ENCODE measurements around the gene C22orf23.

Gene C22orf23

GRCh38 chr22:37975153-37975552, 21.8 kb upstream of the C22orf23 start:
- Histone ChIP-seq H3K14ac (ENCODE audit: low read length) (no peak overlapping the region), H3K79me1 (ENCODE audit: low read length) (no peaks in the 10 kb centered on the region), H3K4me3 (ENCODE audit: low read depth, low read length) (no peak overlapping the region), H3K4ac (ENCODE audit: low read depth, low read length) (no peak overlapping the region), H2AFZ (ENCODE audit: insufficient read depth, low read length, poor library complexity) (no peak overlapping the region), H2BK12ac (ENCODE audit: low read length) (no peak overlapping the region), H3K9me3 (ENCODE audit: insufficient read depth, low read depth, low read length) (no peaks in the 10 kb centered on the region), H3K36me3 (ENCODE audit: control insufficient read depth in 1 of 2, insufficient read depth in 2 of 2, low read length in 2 of 2) (peaks cover 0 to 2% of the 10 kb centered on the region in 2 experiments), H3K27ac (ENCODE audit: low read depth, low read length) (no peak overlapping the region), H2BK5ac (ENCODE audit: low read depth, low read length, poor library complexity) (no peak overlapping the region), H4K8ac (ENCODE audit: low read depth, low read length) (no peak overlapping the region), H2AK5ac (ENCODE audit: low read length) (no peak overlapping the region), H4K12ac (ENCODE audit: low read depth, low read length) (no peak overlapping the region), H3K79me2 (ENCODE audit: control insufficient read depth, insufficient read depth, low read length, poor library complexity) (no peaks in the 10 kb centered on the region), H3K4me1 (ENCODE audit: control insufficient read depth in 1 of 2, insufficient read depth in 2 of 2, low read length in 2 of 2) (no peaks in the 10 kb centered on the region), H4K91ac (ENCODE audit: low read depth, low read length) (no peak overlapping the region), H3K4me2 (ENCODE audit: low read length) (no peak overlapping the region), H3K9ac (ENCODE audit: low read length) (no peak overlapping the region), H3K27me3 (ENCODE audit: insufficient read depth, low read length) (no peaks in the 10 kb centered on the region), H2BK120ac (ENCODE audit: insufficient read depth, low read length, poor library complexity) (no peak overlapping the region), H3K23ac (ENCODE audit: low read length) (no peak overlapping the region), H3K18ac (ENCODE audit: low read length) (no peak overlapping the region)
- no peak for DNase-seq
- WGBS (ENCODE audit: extremely low coverage, insufficient coverage, insufficient read length) = no CpG with 5 or more reads among the region's 2 CpGs

- no peak overlapping the region for H2AFZ ChIP-seq (ENCODE audit: insufficient read depth, low read length, poor library complexity)
- DNase-seq = no peak
- H3K36me3 ChIP-seq (ENCODE audit: control insufficient read depth in 1 of 2, insufficient read depth in 2 of 2, low read length in 2 of 2) = peaks cover 2 to 6% of the 10 kb centered on the region in 2 experiments
- H2BK120ac ChIP-seq (ENCODE audit: insufficient read depth, low read length, poor library complexity) = no peak overlapping the region
- no peak overlapping the region for H3K4ac ChIP-seq (ENCODE audit: low read depth, low read length)
- no peaks in the 10 kb centered on the region for H3K9me3 ChIP-seq (ENCODE audit: insufficient read depth, low read depth, low read length)
- H3K14ac ChIP-seq (ENCODE audit: low read length) = no peak overlapping the region
- no peak overlapping the region for H4K91ac ChIP-seq (ENCODE audit: low read depth, low read length)
- no peak overlapping the region for H3K4me2 ChIP-seq (ENCODE audit: low read length)
- H3K27me3 ChIP-seq (ENCODE audit: insufficient read depth, low read length) = no peaks in the 10 kb centered on the region
- no peaks in the 10 kb centered on the region for H3K79me2 ChIP-seq (ENCODE audit: control insufficient read depth, insufficient read depth, low read length, poor library complexity)
- H2BK12ac ChIP-seq (ENCODE audit: low read length) = no peak overlapping the region
- no peak overlapping the region for H3K27ac ChIP-seq (ENCODE audit: low read depth, low read length)
- WGBS (ENCODE audit: extremely low coverage, insufficient coverage, insufficient read length) = no CpG with 5 or more reads among the region's 33 CpGs
- no peak overlapping the region for H4K8ac ChIP-seq (ENCODE audit: low read depth, low read length)
- no peak overlapping the region for H3K23ac ChIP-seq (ENCODE audit: low read length)
- no peak overlapping the region for H2AK5ac ChIP-seq (ENCODE audit: low read length)
- H3K79me1 ChIP-seq (ENCODE audit: low read length) = no peaks in the 10 kb centered on the region
- no peak overlapping the region for H4K12ac ChIP-seq (ENCODE audit: low read depth, low read length)
- H3K18ac ChIP-seq (ENCODE audit: low read length) = no peak overlapping the region
- H3K9ac ChIP-seq (ENCODE audit: low read length) = no peak overlapping the region
- no peak overlapping the region for H3K4me3 ChIP-seq (ENCODE audit: low read depth, low read length)
- no peaks in the 10 kb centered on the region for H3K4me1 ChIP-seq (ENCODE audit: control insufficient read depth in 1 of 2, insufficient read depth in 2 of 2, low read length in 2 of 2)
- H2BK5ac ChIP-seq (ENCODE audit: low read depth, low read length, poor library complexity) = no peak overlapping the region
Observed at GRCh38 chr22:37973271-37974170, 20.1 kb upstream of the C22orf23 start.

- H4K12ac ChIP-seq (ENCODE audit: low read depth, low read length) = no peak overlapping the region
- no peak overlapping the region for H4K8ac ChIP-seq (ENCODE audit: low read depth, low read length)
- no peak overlapping the region for H2BK5ac ChIP-seq (ENCODE audit: low read depth, low read length, poor library complexity)
- no peak overlapping the region for H3K4me3 ChIP-seq (ENCODE audit: low read depth, low read length)
- H3K79me1 ChIP-seq (ENCODE audit: low read length) = no peaks in the 10 kb centered on the region
- H3K9me3 ChIP-seq (ENCODE audit: insufficient read depth, low read depth, low read length) = peaks cover 2% of the 10 kb centered on the region
- no peak overlapping the region for H2BK12ac ChIP-seq (ENCODE audit: low read length)
- H2BK120ac ChIP-seq (ENCODE audit: insufficient read depth, low read length, poor library complexity) = no peak overlapping the region
- H4K91ac ChIP-seq (ENCODE audit: low read depth, low read length) = no peak overlapping the region
- H3K4ac ChIP-seq (ENCODE audit: low read depth, low read length) = no peak overlapping the region
- no peak overlapping the region for H3K4me2 ChIP-seq (ENCODE audit: low read length)
- H3K4me1 ChIP-seq (ENCODE audit: control insufficient read depth in 1 of 2, insufficient read depth in 2 of 2, low read length in 2 of 2) = no peaks in the 10 kb centered on the region
- H3K36me3 ChIP-seq (ENCODE audit: control insufficient read depth in 1 of 2, insufficient read depth in 2 of 2, low read length in 2 of 2) = peaks cover 12 to 16% of the 10 kb centered on the region in 2 experiments
- no peak overlapping the region for H2AFZ ChIP-seq (ENCODE audit: insufficient read depth, low read length, poor library complexity)
- no peaks in the 10 kb centered on the region for H3K79me2 ChIP-seq (ENCODE audit: control insufficient read depth, insufficient read depth, low read length, poor library complexity)
- no peak overlapping the region for H3K18ac ChIP-seq (ENCODE audit: low read length)
- no CpG with 5 or more reads among the region's 3 CpGs for WGBS (ENCODE audit: extremely low coverage, insufficient coverage, insufficient read length)
- no peak overlapping the region for H3K27ac ChIP-seq (ENCODE audit: low read depth, low read length)
- H3K23ac ChIP-seq (ENCODE audit: low read length) = no peak overlapping the region
- H3K14ac ChIP-seq (ENCODE audit: low read length) = no peak overlapping the region
- no peak for DNase-seq
- no peaks in the 10 kb centered on the region for H3K27me3 ChIP-seq (ENCODE audit: insufficient read depth, low read length)
- no peak overlapping the region for H3K9ac ChIP-seq (ENCODE audit: low read length)
- H2AK5ac ChIP-seq (ENCODE audit: low read length) = no peak overlapping the region
Observed at GRCh38 chr22:37972527-37972926, 19.1 kb upstream of the C22orf23 start.

- no peak overlapping the region for H2AFZ ChIP-seq (ENCODE audit: insufficient read depth, low read length, poor library complexity)
- no peak overlapping the region for H3K14ac ChIP-seq (ENCODE audit: low read length)
- DNase-seq = no peak
- H3K4me2 ChIP-seq (ENCODE audit: low read length) = no peak overlapping the region
- H2BK5ac ChIP-seq (ENCODE audit: low read depth, low read length, poor library complexity) = no peak overlapping the region
- no peak overlapping the region for H3K27ac ChIP-seq (ENCODE audit: low read depth, low read length)
- no peaks in the 10 kb centered on the region for H3K79me1 ChIP-seq (ENCODE audit: low read length)
- H4K91ac ChIP-seq (ENCODE audit: low read depth, low read length) = no peak overlapping the region
- WGBS (ENCODE audit: extremely low coverage, insufficient coverage, insufficient read length) = no CpG with 5 or more reads among the region's 7 CpGs
- no peak overlapping the region for H2AK5ac ChIP-seq (ENCODE audit: low read length)
- H3K9me3 ChIP-seq (ENCODE audit: insufficient read depth, low read depth, low read length) = peaks cover 2% of the 10 kb centered on the region
- no peak overlapping the region for H3K23ac ChIP-seq (ENCODE audit: low read length)
- H3K79me2 ChIP-seq (ENCODE audit: control insufficient read depth, insufficient read depth, low read length, poor library complexity) = no peaks in the 10 kb centered on the region
- H2BK12ac ChIP-seq (ENCODE audit: low read length) = no peak overlapping the region
- no peak overlapping the region for H2BK120ac ChIP-seq (ENCODE audit: insufficient read depth, low read length, poor library complexity)
- H3K4me1 ChIP-seq (ENCODE audit: control insufficient read depth in 1 of 2, insufficient read depth in 2 of 2, low read length in 2 of 2) = no peaks in the 10 kb centered on the region
- peaks cover 20 to 22% of the 10 kb centered on the region in 2 experiments for H3K36me3 ChIP-seq (ENCODE audit: control insufficient read depth in 1 of 2, insufficient read depth in 2 of 2, low read length in 2 of 2)
- no peak overlapping the region for H3K18ac ChIP-seq (ENCODE audit: low read length)
- no peak overlapping the region for H3K4me3 ChIP-seq (ENCODE audit: low read depth, low read length)
- no peaks in the 10 kb centered on the region for H3K27me3 ChIP-seq (ENCODE audit: insufficient read depth, low read length)
- no peak overlapping the region for H4K12ac ChIP-seq (ENCODE audit: low read depth, low read length)
- H3K9ac ChIP-seq (ENCODE audit: low read length) = no peak overlapping the region
- H4K8ac ChIP-seq (ENCODE audit: low read depth, low read length) = no peak overlapping the region
- H3K4ac ChIP-seq (ENCODE audit: low read depth, low read length) = no peak overlapping the region
Observed at GRCh38 chr22:37971475-37972434, 18.4 kb upstream of the C22orf23 start.
